Activated CD4-positive, alpha-beta T cell treated with anti-CD3 and anti-CD28 coated beads, Interleukin-2, amount 10 ng/mL, durations not matched to agents 24 days and 14 days (primary cell): ENCODE data around the gene TPGS1. TPM values are rescaled to one million over a fixed set of nuclear protein-coding genes. Genes with fewer than 3 reads are reported as not detected.

Experiments used
- DNase-seq: peaks from one replicate; pipeline ENCODE4 v3.0.0; 2022
- H3K27ac Mint-ChIP-seq: one replicate; pipeline ENCODE4 v1.8.0; 2022; ENCODE audit warnings: mild to moderate bottlenecking, mixed read lengths
- H3K27me3 Mint-ChIP-seq: one replicate; pipeline ENCODE4 v1.8.0; 2022; ENCODE audit warnings: mixed read lengths
- H3K36me3 Mint-ChIP-seq: one replicate; pipeline ENCODE4 v1.8.0; 2022; ENCODE audit warnings: low read depth, mild to moderate bottlenecking, mixed read lengths
- H3K4me1 Mint-ChIP-seq: one replicate; pipeline ENCODE4 v1.8.0; 2021; ENCODE audit warnings: mixed read lengths
- H3K4me3 Mint-ChIP-seq: one replicate; pipeline ENCODE4 v1.8.0; 2022; ENCODE audit warnings: mild to moderate bottlenecking, moderate library complexity, mixed read lengths
- H3K9me3 Mint-ChIP-seq: one replicate; pipeline ENCODE4 v1.8.0; 2021; ENCODE audit warnings: mixed read lengths
- intact Hi-C: fragments of 100-400 bp; cut with micrococcal nuclease; formaldehyde crosslinking; loops from one replicate; pipeline ENCODE4 v1.15.1; 2023
- total RNA-seq: library from RNA; stranded (reverse); gene quantifications from 2 replicates; pipeline ENCODE4 v1.2.3, GENCODE V29; 2022

Gene TPGS1
- total RNA-seq, 1 donor from 2014 or later, result 13.5 TPM

- no peak overlapping the region for H3K27ac Mint-ChIP-seq
- intact Hi-C loops, result no loop called here
- no peaks in the 10 kb centered on the region for H3K9me3 Mint-ChIP-seq
Measured at GRCh38 chr19:558770-559439, 51.6 kb downstream of the TPGS1 start.

GRCh38 chr19:560121-560520 is 52.8 kb downstream of the TPGS1 start:
- no peaks in the 10 kb centered on the region for H3K36me3 Mint-ChIP-seq
- no peak overlapping the region for H3K4me3 Mint-ChIP-seq
- intact Hi-C loops, result no loop called here

More at GRCh38 chr19:558770-559439, 51.6 kb downstream of the TPGS1 start:
- no peaks in the 10 kb centered on the region for H3K27me3 Mint-ChIP-seq
- no peaks in the 10 kb centered on the region for H3K36me3 Mint-ChIP-seq
- H3K4me3 Mint-ChIP-seq, result no peak overlapping the region
- H3K4me1 Mint-ChIP-seq, result peaks cover 2% of the 10 kb centered on the region
- no peak for DNase-seq

GRCh38 chr19:566403-566802 is 59.1 kb downstream of the TPGS1 start:
- Mint-ChIP-seq H3K9me3 (no peaks in the 10 kb centered on the region), H3K36me3 (no peaks in the 10 kb centered on the region), H3K27ac (no peak overlapping the region), H3K4me1 (peaks cover 12% of the 10 kb centered on the region), H3K4me3 (no peak overlapping the region), H3K27me3 (no peaks in the 10 kb centered on the region)
- intact Hi-C loops, result no loop called here
- no peak for DNase-seq

More at GRCh38 chr19:560121-560520, 52.8 kb downstream of the TPGS1 start:
- peaks cover 2% of the 10 kb centered on the region for H3K4me1 Mint-ChIP-seq
- no peaks in the 10 kb centered on the region for H3K9me3 Mint-ChIP-seq
- no peak for DNase-seq
- no peak overlapping the region for H3K27ac Mint-ChIP-seq
- no peaks in the 10 kb centered on the region for H3K27me3 Mint-ChIP-seq

- Mint-ChIP-seq H3K4me3 (no peak overlapping the region), H3K4me1 (peaks cover 16% of the 10 kb centered on the region), H3K36me3 (no peaks in the 10 kb centered on the region), H3K9me3 (no peaks in the 10 kb centered on the region), H3K27ac (no peak overlapping the region), H3K27me3 (no peaks in the 10 kb centered on the region)
- intact Hi-C loops, result no loop called here
- no peak for DNase-seq
Measured at GRCh38 chr19:566844-567243, 59.5 kb downstream of the TPGS1 start.

GRCh38 chr19:567296-567900 is 60.1 kb downstream of the TPGS1 start:
- no peak overlapping the region for H3K27ac Mint-ChIP-seq
- H3K4me1 Mint-ChIP-seq, result peaks cover 17% of the 10 kb centered on the region
- intact Hi-C loops, result no loop called here
- no peaks in the 10 kb centered on the region for H3K36me3 Mint-ChIP-seq
- H3K9me3 Mint-ChIP-seq, result no peaks in the 10 kb centered on the region
- DNase-seq, result no peak
- no peak overlapping the region for H3K4me3 Mint-ChIP-seq
- H3K27me3 Mint-ChIP-seq, result no peaks in the 10 kb centered on the region

Other genes with a start within 250 kb of the TPGS1 start
- 0.07 and 0.24 TPM in 2 replicates for gene PLPP2, start 216.1 kb upstream of the TPGS1 start, total RNA-seq
- 27.6 and 32.0 TPM in 2 replicates for gene MIER2, start 162.7 kb upstream of the TPGS1 start, total RNA-seq
- gene C2CD4C, start 98.3 kb upstream of the TPGS1 start, total RNA-seq, result 0.07 and 0.17 TPM in 2 replicates
- not detected in 2 replicates for gene SHC2, start 46.5 kb upstream of the TPGS1 start, total RNA-seq
- gene MADCAM1, start 11.0 kb upstream of the TPGS1 start, total RNA-seq, result 0.14 and 0.19 TPM in 2 replicates
- gene CDC34, start 24.3 kb downstream of the TPGS1 start, total RNA-seq, result 52.8 and 55.0 TPM in 2 replicates
- 37.6 and 40.9 TPM in 2 replicates for gene GZMM, start 36.6 kb downstream of the TPGS1 start, total RNA-seq
- gene BSG, start 65.1 kb downstream of the TPGS1 start, total RNA-seq, result 291 and 297 TPM in 2 replicates
- gene HCN2, start 82.4 kb downstream of the TPGS1 start, total RNA-seq, result 1.1 TPM in 2 replicates
- gene POLRMT, start 126.0 kb downstream of the TPGS1 start, total RNA-seq, result 103 and 104 TPM in 2 replicates
- not detected in 2 replicates for gene FGF22, start 132.4 kb downstream of the TPGS1 start, total RNA-seq
- 109 and 110 TPM in 2 replicates for gene RNF126, start 155.7 kb downstream of the TPGS1 start, total RNA-seq
- 7.2 and 7.7 TPM in 2 replicates for gene FSTL3, start 168.9 kb downstream of the TPGS1 start, total RNA-seq
- gene PRSS57, start 188.0 kb downstream of the TPGS1 start, total RNA-seq, result not detected in 2 replicates
- 0.24 TPM in 1 of 2 replicates, not detected in the other for gene PALM, start 201.4 kb downstream of the TPGS1 start, total RNA-seq
- gene MISP, start 243.6 kb downstream of the TPGS1 start, total RNA-seq, result not detected in 2 replicates